Left colon (tissue), 2 donors: Measurements from ENCODE around the gene CCM2. TPM values are rescaled to one million over a fixed set of nuclear protein-coding genes. Genes with fewer than 3 reads are reported as not detected.
A peak's percentile ranks its signal among the peaks of the same experiment; 100 is the strongest.

ENCODE experiments used
- ATAC-seq: fragments of 200-7000 bp; cut with Tn5 transposase; one replicate; pipeline ENCODE4 v1.9.1; 2020; ENCODE audit warnings: mild to moderate bottlenecking, moderate library complexity
- DNase-seq, 2 donors: peaks; one replicate each; pipeline ENCODE4 v3.0.0-alpha.2; 2020
- intact Hi-C, 2 donors: fragments of 100-400 bp; cut with DNase I in 1 of 2; cut with micrococcal nuclease in 1 of 2; formaldehyde crosslinking; loops; one replicate each; pipeline versions ENCODE4 v1.11.2 to v1.14.0; 2022; cut with DNase I, micrococcal nuclease
- total RNA-seq, 2 donors: library from RNA; stranded (reverse); fragmentation: NEBNext Ultra II Directional; extraction: Animal tissue kit (Norgen Biotek cat#: 25700); gene quantifications; one replicate each; pipeline ENCODE4 v1.2.1, GENCODE V29; 2021
- donor health status: DM: no; HTN: no; CAD: no.
- donor health status: DM: yes; HTN: yes; CAD: no.

The CCM2 gene
- total RNA-seq, 2 donors from 2014 or later, result 33.7 to 39.1 TPM

GRCh38 chr7:44966731-44967538, 33.1 kb upstream of the CCM2 start:
- intact Hi-C loops, result loop anchor here in 1 of 2 donors (10.0 kb wide), 1 partner anchor 168 kb away; no protein-coding TSS in a partner anchor
- ATAC-seq (no peak), DNase-seq (no peak)

GRCh38 chr7:44967571-44968446, 32.2 kb upstream of the CCM2 start:
- ATAC-seq (no peak), DNase-seq (no peak)

GRCh38 chr7:44969049-44969700, 30.8 kb upstream of the CCM2 start:
- intact Hi-C loops, result loop anchor here in 1 of 2 donors (10.0 kb wide), 1 partner anchor 166 kb away; no protein-coding TSS in a partner anchor
- no peak for ATAC-seq
- DNase-seq, result no peak

More at GRCh38 chr7:44967571-44968446, 32.2 kb upstream of the CCM2 start:
- intact Hi-C loops, result loop anchor here in 1 of 2 donors (10.0 kb wide), 1 partner anchor 167 kb away; no protein-coding TSS in a partner anchor

GRCh38 chr7:44969701-44970522, 30.1 kb upstream of the CCM2 start:
- intact Hi-C loops, result loop anchor here (10.0 kb wide), 1 partner anchor 165 kb away; no protein-coding TSS in a partner anchor
- no peak for ATAC-seq

GRCh38 chr7:44970523-44971051, 29.4 kb upstream of the CCM2 start:
- DNase-seq (no peak), ATAC-seq (no peak)
- intact Hi-C loops, result loop anchor here in 1 of 2 donors (10.0 kb wide), 1 partner anchor 164 kb away; no protein-coding TSS in a partner anchor

More at GRCh38 chr7:44969701-44970522, 30.1 kb upstream of the CCM2 start:
- no peak for DNase-seq

- ATAC-seq (no peak), DNase-seq (no peak)
Measured at GRCh38 chr7:44971188-44971901, 28.7 kb upstream of the CCM2 start.

GRCh38 chr7:44971902-44972441, 28.0 kb upstream of the CCM2 start:
- intact Hi-C loops, result loop anchor here in 1 of 2 donors (10.0 kb wide), 1 partner anchor 163 kb away; no protein-coding TSS in a partner anchor
- no peak for DNase-seq
- ATAC-seq, result no peak

More at GRCh38 chr7:44971188-44971901, 28.7 kb upstream of the CCM2 start:
- intact Hi-C loops, result loop anchor here in 1 of 2 donors (10.0 kb wide), 1 partner anchor 163 kb away; no protein-coding TSS in a partner anchor

GRCh38 chr7:44972562-44972961, 27.4 kb upstream of the CCM2 start:
- intact Hi-C loops, result loop anchor here in 1 of 2 donors (10.0 kb wide), 1 partner anchor 162 kb away; no protein-coding TSS in a partner anchor
- ATAC-seq (no peak), DNase-seq (no peak)

GRCh38 chr7:44973610-44974401, 26.2 kb upstream of the CCM2 start:
- intact Hi-C loops, result loop anchor here in 1 of 2 donors (10.0 kb wide), 1 partner anchor 161 kb away; no protein-coding TSS in a partner anchor
- ATAC-seq, result peak; percentile 89
- peak in 1 of 2 donors; percentile 74 for DNase-seq

GRCh38 chr7:44974549-44974948, 25.5 kb upstream of the CCM2 start:
- DNase-seq (no peak), ATAC-seq (no peak)
- intact Hi-C loops, result loop anchor here in 1 of 2 donors (10.0 kb wide), 1 partner anchor 160 kb away; no protein-coding TSS in a partner anchor

- DNase-seq, result no peak
- ATAC-seq, result no peak
- intact Hi-C loops, result loop anchor here in 1 of 2 donors (10.0 kb wide), 1 partner anchor 159 kb away; no protein-coding TSS in a partner anchor
Measured at GRCh38 chr7:44975331-44976039, 24.5 kb upstream of the CCM2 start.

- intact Hi-C loops, result loop anchor here in 1 of 2 donors (10.0 kb wide), 1 partner anchor 159 kb away; no protein-coding TSS in a partner anchor
- no peak for ATAC-seq
- DNase-seq, result no peak
Measured at GRCh38 chr7:44976040-44976745, 23.8 kb upstream of the CCM2 start.

GRCh38 chr7:44976746-44977196, 23.2 kb upstream of the CCM2 start:
- intact Hi-C loops, result loop anchor here in 1 of 2 donors (10.0 kb wide), 1 partner anchor 158 kb away; no protein-coding TSS in a partner anchor
- DNase-seq, result no peak
- ATAC-seq, result no peak
